ENCODE measurements around the gene ADGRF4.

DNA sequence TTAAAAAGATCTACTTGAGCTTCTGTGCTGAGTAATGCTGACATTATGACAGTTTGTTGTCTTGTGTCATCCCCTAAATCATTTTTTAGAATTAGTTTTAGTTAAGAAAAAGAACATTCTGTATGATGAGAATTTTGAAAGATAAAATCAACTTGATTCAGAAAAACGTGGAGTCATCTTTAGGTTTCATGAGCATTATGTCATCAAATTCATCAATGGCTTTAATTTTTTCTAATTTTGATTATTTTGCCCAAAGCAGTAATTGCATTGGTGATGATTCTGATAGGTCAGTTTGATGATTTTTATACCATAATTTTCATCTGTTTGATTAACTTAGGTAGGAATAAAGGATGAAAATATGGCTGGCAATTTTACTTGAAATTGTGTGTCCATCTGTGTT lies 26.6 kb upstream of the ADGRF4 start:
- TF ChIP-seq POLR2A (IDR thresholded peaks at IDR 0.05; ENCODE audit: low read depth, low read length) (no peak), TAF1 (IDR thresholded peaks at IDR 0.05; ENCODE audit: low read depth, low read length) (no peak), POLR2AphosphoS5 (IDR thresholded peaks at IDR 0.05; ENCODE audit: low read depth, low read length) (no peak), SPI1 (IDR thresholded peaks at IDR 0.05; ENCODE audit: low read depth, low read length) (no peak)
